SJSA1 (cell line): Measurements from ENCODE around the gene SIRT7. TPM values are rescaled to one million over a fixed set of nuclear protein-coding genes. Genes with fewer than 3 reads are reported as not detected.

Experiments used
- DNase-seq, 2 experiments: peaks; one replicate each; pipeline ENCODE4 v3.0.0-alpha.2; 2015 to 2020; ENCODE audit warnings: low spot score in 2 of 2, low read depth in 1 of 2
- H3K27ac ChIP-seq: fragments of 250-450 bp; sonication (Bioruptor Pico); 2 replicates; pipeline ENCODE4 v1.5.1; 2020; ENCODE audit warnings: mild to moderate bottlenecking, moderate library complexity
- H3K27me3 ChIP-seq: fragments of 250-450 bp; sonication (Bioruptor Pico); replicated peaks from 2 replicates; pipeline ENCODE4 v1.5.1; 2020; ENCODE audit warnings: mild to moderate bottlenecking, moderate library complexity
- H3K36me3 ChIP-seq: fragments of 250-450 bp; sonication (Bioruptor Pico); 2 replicates; pipeline ENCODE4 v1.5.1; 2020; ENCODE audit warnings: mild to moderate bottlenecking
- H3K4me1 ChIP-seq: fragments of 250-450 bp; sonication (Bioruptor Pico); replicated peaks from 2 replicates; pipeline ENCODE4 v1.6.1; 2021; ENCODE audit warnings: mild to moderate bottlenecking
- H3K4me3 ChIP-seq: fragments of 250-450 bp; sonication (Bioruptor Pico); 2 replicates; pipeline ENCODE4 v1.5.1; 2020; ENCODE audit warnings: mild to moderate bottlenecking
- H3K9me3 ChIP-seq: fragments of 250-450 bp; sonication (Bioruptor Pico); replicated peaks from 2 replicates; pipeline ENCODE4 v1.5.1; 2020; ENCODE audit warnings: mild to moderate bottlenecking
- total RNA-seq: library from RNA; depleted of rRNA; stranded (reverse); fragments of >200 nt; shearing (Covaris generic); gene quantifications from 2 replicates; pipeline ENCODE4 v1.2.3, GENCODE V29; 2014

SIRT7 gene
- total RNA-seq, 1 experiment from 2014 or later = 34.7 TPM

GRCh38 chr17:81871387-81872230, 46.4 kb downstream of the SIRT7 start:
- peaks cover 57% of the 10 kb centered on the region for H3K36me3 ChIP-seq
- peak overlapping the region; percentile 87 for H3K27ac ChIP-seq
- H3K27me3 ChIP-seq = no peaks in the 10 kb centered on the region
- peak; percentile 88 to 98 for DNase-seq
- no peaks in the 10 kb centered on the region; the same call in 1 of the 2 replicates for H3K9me3 ChIP-seq
- H3K4me1 ChIP-seq = peaks cover 50% of the 10 kb centered on the region
- H3K4me3 ChIP-seq = peak overlapping the region; percentile 98

GRCh38 chr17:81870981-81871386, 47.0 kb downstream of the SIRT7 start, which contains the start of gene ARHGDIA:
ARHGDIA (minus strand) TSS chr17:81871337; CDS start chr17:81869930, 1,407 bp downstream.
- peak within 1 kb of the TSS; percentile 98 for H3K4me3 ChIP-seq
- no peaks in the 10 kb centered on the region for H3K27me3 ChIP-seq
- H3K9me3 ChIP-seq = no peaks in the 10 kb centered on the region; the same call in 1 of the 2 replicates
- peaks cover 59% of the 10 kb centered on the region for H3K36me3 ChIP-seq
- DNase-seq = no peak
- H3K27ac ChIP-seq = peak within 1 kb of the TSS; percentile 93
- peaks cover 50% of the 10 kb centered on the region for H3K4me1 ChIP-seq

GRCh38 chr17:81870131-81870980, 47.6 kb downstream of the SIRT7 start:
- Histone ChIP-seq H3K27ac (peak overlapping the region; percentile 93), H3K4me1 (peaks cover 50% of the 10 kb centered on the region), H3K9me3 (no peaks in the 10 kb centered on the region; the same call in 1 of the 2 replicates), H3K4me3 (peak overlapping the region; percentile 98), H3K27me3 (no peaks in the 10 kb centered on the region), H3K36me3 (peaks cover 66% of the 10 kb centered on the region)
- DNase-seq = peak; percentile 76 to 84

DNA sequence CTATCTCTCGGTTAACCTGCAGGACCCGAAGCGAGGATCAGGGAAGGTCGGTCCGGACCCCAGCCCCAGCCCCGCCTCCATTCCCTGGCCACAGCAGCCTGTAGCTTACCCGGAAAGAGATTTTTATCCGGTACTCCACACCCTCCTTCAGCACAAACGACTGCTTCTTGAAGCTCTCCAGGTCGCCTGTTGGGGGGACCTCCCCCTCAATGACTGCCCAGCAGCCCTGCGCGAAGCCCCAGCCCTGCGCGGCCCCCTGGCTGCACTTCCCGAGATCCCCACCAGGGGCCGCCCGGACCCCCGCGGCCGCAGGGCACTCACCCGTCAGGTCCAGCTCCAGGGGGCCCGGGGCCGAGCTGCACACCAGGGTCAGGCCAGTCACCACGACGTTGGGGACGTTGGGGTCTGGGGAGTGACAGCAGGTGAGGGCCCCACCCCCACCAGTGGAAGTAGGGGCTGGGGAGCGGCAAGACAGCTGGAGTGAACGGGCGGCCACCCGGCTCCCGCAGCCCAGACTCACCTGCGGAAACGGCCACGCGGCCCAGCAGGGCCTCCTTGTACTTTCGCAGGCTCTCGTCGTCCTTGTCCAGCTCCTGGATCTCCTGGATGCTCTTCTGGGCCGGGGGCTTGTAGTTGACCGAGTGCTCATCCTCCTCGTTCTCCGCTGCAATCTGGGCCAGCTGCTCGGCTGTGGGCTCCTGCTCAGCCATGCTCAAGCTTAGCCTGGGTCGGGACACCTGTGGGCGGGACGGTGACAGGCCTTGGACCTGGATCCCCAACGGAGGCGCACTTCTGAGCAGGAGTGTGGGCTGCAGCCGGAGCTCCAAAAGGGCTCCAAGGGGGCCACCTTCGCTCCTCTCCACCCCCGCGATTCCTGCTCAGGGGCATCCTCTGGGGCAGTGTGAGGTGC, 48.5 kb downstream of the SIRT7 start:
- peak overlapping the region; percentile 93 for H3K27ac ChIP-seq
- peak overlapping the region; percentile 98 for H3K4me3 ChIP-seq
- H3K9me3 ChIP-seq = no peaks in the 10 kb centered on the region; the same call in 1 of the 2 replicates
- peaks cover 74% of the 10 kb centered on the region for H3K36me3 ChIP-seq
- peak; percentile 70 to 72 for DNase-seq
- H3K4me1 ChIP-seq = peaks cover 50% of the 10 kb centered on the region
- H3K27me3 ChIP-seq = no peaks in the 10 kb centered on the region

- H3K4me3 ChIP-seq = peak overlapping the region; percentile 98
- H3K27ac ChIP-seq = peak overlapping the region; percentile 68
- peaks cover 82% of the 10 kb centered on the region for H3K36me3 ChIP-seq
- H3K27me3 ChIP-seq = no peaks in the 10 kb centered on the region
- peak; percentile 66 to 96 for DNase-seq
- peaks cover 50% of the 10 kb centered on the region for H3K4me1 ChIP-seq
- H3K9me3 ChIP-seq = no peaks in the 10 kb centered on the region; the same call in 1 of the 2 replicates
Observed at GRCh38 chr17:81868674-81869220, 49.2 kb downstream of the SIRT7 start.

DNA sequence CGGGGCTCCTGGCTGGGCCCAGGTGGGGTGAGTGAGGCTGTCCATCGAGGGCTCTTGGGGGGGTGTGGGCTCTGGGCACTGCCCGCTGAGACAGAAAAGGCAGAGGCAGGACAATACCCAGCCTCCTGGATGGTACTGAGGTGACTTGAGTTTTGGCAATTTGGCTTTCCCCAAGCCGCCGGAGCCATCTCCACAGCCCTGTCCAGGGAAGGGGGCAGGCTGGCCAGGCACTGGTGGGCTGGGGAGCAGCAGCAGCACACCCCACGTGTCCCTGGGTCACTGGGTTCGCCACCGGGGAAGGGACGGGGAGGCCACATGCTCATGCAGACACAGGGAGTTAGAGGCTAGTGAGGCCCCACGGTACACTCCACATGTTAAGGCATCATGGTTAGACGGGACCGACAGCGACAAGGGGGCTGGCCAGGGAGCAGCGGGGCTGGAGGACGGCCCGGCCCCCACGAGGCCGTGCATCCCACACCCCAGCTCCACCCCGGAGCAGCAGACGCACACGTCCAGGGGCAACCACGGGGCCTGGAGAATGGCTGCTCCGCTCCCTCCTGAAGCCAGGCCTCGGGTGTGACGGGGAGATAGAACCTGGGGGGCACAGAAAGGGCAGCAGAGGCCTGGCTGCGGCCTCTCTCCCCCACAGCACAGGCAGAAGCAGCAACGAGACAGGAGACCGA, 49.8 kb downstream of the SIRT7 start:
- no peak overlapping the region for H3K4me3 ChIP-seq
- peak overlapping the region; percentile 32; the same call in 1 of the 2 replicates for H3K27ac ChIP-seq
- peaks cover 50% of the 10 kb centered on the region for H3K4me1 ChIP-seq
- no peaks in the 10 kb centered on the region; the same call in 1 of the 2 replicates for H3K9me3 ChIP-seq
- peaks cover 88% of the 10 kb centered on the region for H3K36me3 ChIP-seq
- H3K27me3 ChIP-seq = no peaks in the 10 kb centered on the region
- DNase-seq = peak in 1 of 2 experiments; percentile 23

- Histone ChIP-seq H3K4me3 (no peak overlapping the region), H3K9me3 (no peaks in the 10 kb centered on the region; the same call in 1 of the 2 replicates), H3K36me3 (peaks cover 91% of the 10 kb centered on the region), H3K27ac (peak overlapping the region; percentile 32; the same call in 1 of the 2 replicates), H3K27me3 (no peaks in the 10 kb centered on the region), H3K4me1 (peaks cover 49% of the 10 kb centered on the region)
- DNase-seq = peak in 1 of 2 experiments; percentile 46
Observed at GRCh38 chr17:81867170-81867990, 50.6 kb downstream of the SIRT7 start.

DNA sequence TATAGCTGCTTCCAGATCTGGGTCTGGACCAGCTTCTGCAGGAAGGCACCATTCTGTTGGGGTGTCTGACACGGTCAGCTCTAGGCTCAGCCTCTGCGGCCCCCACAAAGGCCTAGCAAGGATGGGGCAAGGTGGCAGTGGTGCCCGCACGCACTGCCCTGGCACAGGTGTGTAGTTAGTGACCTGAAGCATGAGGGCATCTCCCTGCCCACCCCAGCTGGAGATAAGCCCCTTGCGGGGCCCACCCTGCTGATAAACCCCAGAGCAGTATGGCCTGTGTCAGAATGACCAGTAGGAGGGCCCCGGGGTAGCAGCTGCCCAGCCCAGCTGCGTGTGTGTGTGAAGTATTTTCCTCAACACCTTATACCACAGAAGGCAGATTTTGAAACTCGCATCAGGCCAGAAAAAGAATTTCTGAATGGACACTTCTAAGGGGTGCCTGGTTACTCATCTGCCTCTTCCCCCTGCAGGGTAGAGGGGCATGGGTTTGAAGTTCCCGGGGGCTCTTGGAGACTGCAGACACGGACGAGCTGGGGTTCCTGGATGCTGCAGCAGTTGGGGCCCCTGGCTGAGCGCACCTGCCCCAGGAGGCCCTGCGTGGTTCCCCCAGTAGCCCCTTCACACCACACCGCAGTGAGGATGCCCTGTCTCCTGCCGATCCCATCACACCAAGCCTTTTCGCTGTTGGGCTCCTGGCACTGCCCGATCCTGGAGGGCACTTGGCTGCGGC, 51.4 kb downstream of the SIRT7 start:
- Histone ChIP-seq H3K27ac (no peak overlapping the region), H3K4me3 (no peak overlapping the region), H3K27me3 (no peaks in the 10 kb centered on the region), H3K4me1 (peaks cover 47% of the 10 kb centered on the region), H3K36me3 (peaks cover 96% of the 10 kb centered on the region), H3K9me3 (no peaks in the 10 kb centered on the region; the same call in 1 of the 2 replicates)
- DNase-seq = peak in 1 of 2 experiments; percentile 19

DNA sequence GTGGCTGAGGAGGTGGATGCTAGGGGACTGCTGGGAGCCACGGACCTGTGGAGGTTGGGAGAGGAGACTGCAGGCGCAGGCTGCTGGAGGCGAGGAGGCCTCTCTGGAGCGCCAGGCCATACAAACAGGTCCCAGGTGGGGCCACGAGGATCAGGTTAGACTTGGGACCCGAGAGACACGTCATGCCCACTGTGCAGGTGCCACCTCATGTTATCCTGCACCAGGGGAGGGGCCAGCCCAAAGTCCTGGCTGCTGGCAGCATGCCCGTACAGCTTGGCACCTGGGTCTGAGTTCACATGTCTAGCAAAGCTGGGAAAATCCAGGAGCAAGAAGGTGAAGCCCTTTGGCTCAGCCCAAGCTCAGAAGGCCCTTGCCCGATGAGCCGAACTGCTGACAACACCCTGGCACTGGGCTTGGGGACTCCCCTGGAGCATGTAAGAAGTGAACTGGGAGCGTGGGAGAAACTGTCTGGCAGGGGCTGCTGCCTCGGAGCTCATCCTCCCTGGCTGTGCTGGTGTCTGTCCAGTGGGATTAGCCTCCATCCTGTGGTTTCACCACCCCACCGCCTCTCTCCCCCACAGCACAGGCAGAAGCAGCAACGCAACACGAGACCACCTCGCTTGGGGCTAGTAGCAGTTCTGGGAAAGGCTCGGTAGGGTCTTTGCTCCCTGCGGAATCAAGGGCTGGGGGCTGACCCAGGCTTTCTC, 52.1 kb downstream of the SIRT7 start:
- no peak overlapping the region for H3K27ac ChIP-seq
- H3K4me3 ChIP-seq = no peak overlapping the region
- no peaks in the 10 kb centered on the region for H3K27me3 ChIP-seq
- peaks cover 95% of the 10 kb centered on the region for H3K36me3 ChIP-seq
- DNase-seq = peak in 1 of 2 experiments; percentile 30
- H3K9me3 ChIP-seq = no peaks in the 10 kb centered on the region; the same call in 1 of the 2 replicates
- H3K4me1 ChIP-seq = peaks cover 44% of the 10 kb centered on the region

GRCh38 chr17:81865358-81865732, 52.6 kb downstream of the SIRT7 start:
- Histone ChIP-seq H3K36me3 (peaks cover 89% of the 10 kb centered on the region), H3K27ac (no peak overlapping the region), H3K4me3 (no peak overlapping the region), H3K4me1 (peaks cover 41% of the 10 kb centered on the region), H3K9me3 (no peaks in the 10 kb centered on the region; the same call in 1 of the 2 replicates), H3K27me3 (no peaks in the 10 kb centered on the region)
- no peak for DNase-seq
